ENCODE measurements around the gene GIPC1.
"Not testable (repeated sequence)": the region's sequence is repeated elsewhere in the genome, so short reads cannot be mapped to it uniquely, and the experiment has no call there.

The GIPC1 gene

GRCh38 chr19:14470031-14470876, 25.7 kb downstream of the GIPC1 start:
- no peak for DNase-seq (ENCODE audit: low spot score)

- no peak for DNase-seq (ENCODE audit: low spot score)
Observed at GRCh38 chr19:14467816-14468215, 28.1 kb downstream of the GIPC1 start.

- DNase-seq (ENCODE audit: low spot score) = no peak
Observed at GRCh38 chr19:14467391-14467790, 28.5 kb downstream of the GIPC1 start.

GRCh38 chr19:14463747-14464146, 32.2 kb downstream of the GIPC1 start:
- no peak for DNase-seq (ENCODE audit: low spot score)

- not testable (repeated sequence) for DNase-seq (ENCODE audit: low spot score)
Observed at GRCh38 chr19:14462401-14462800, 33.5 kb downstream of the GIPC1 start.

- no peak for DNase-seq (ENCODE audit: low spot score)
Observed at GRCh38 chr19:14460935-14461334, 35.0 kb downstream of the GIPC1 start.

GRCh38 chr19:14459703-14460102, 36.2 kb downstream of the GIPC1 start:
- DNase-seq (ENCODE audit: low spot score) = no peak

GRCh38 chr19:14452303-14452702, 43.6 kb downstream of the GIPC1 start:
- not testable (repeated sequence) for DNase-seq (ENCODE audit: low spot score)

GRCh38 chr19:14450876-14451275, 45.1 kb downstream of the GIPC1 start:
- DNase-seq (ENCODE audit: low spot score) = no peak

GRCh38 chr19:14450168-14450874, 45.6 kb downstream of the GIPC1 start:
- peak; percentile 80 for DNase-seq (ENCODE audit: low spot score)

- DNase-seq (ENCODE audit: low spot score) = no peak
Observed at GRCh38 chr19:14449321-14449720, 46.6 kb downstream of the GIPC1 start.

GRCh38 chr19:14446336-14447036, 49.4 kb downstream of the GIPC1 start:
- DNase-seq (ENCODE audit: low spot score) = no peak

- no peak for DNase-seq (ENCODE audit: low spot score)
Observed at GRCh38 chr19:14443632-14444216, 52.2 kb downstream of the GIPC1 start.

- DNase-seq (ENCODE audit: low spot score) = no peak
Observed at GRCh38 chr19:14442891-14443631, 52.9 kb downstream of the GIPC1 start.

- DNase-seq (ENCODE audit: low spot score) = no peak
Observed at GRCh38 chr19:14441041-14441938, 54.6 kb downstream of the GIPC1 start.

GRCh38 chr19:14440049-14440448, 55.9 kb downstream of the GIPC1 start:
- no peak for DNase-seq (ENCODE audit: low spot score)

GRCh38 chr19:14439014-14439413, 56.9 kb downstream of the GIPC1 start:
- DNase-seq (ENCODE audit: low spot score) = no peak

- DNase-seq (ENCODE audit: low spot score) = no peak
Observed at GRCh38 chr19:14437578-14438140, 58.3 kb downstream of the GIPC1 start.

GRCh38 chr19:14435320-14436050, 60.4 kb downstream of the GIPC1 start:
- DNase-seq (ENCODE audit: low spot score) = no peak
